GM12865 (cell line): ENCODE results near the gene GLRX2.

Experiments used
- DNase-seq: peaks from one replicate; pipeline ENCODE4 v3.0.0; 2010; ENCODE audit warnings: low read depth
- H3K4me3 ChIP-seq: 2 replicates; pipeline ENCODE4 v1.5.1; 2011; ENCODE audit warnings: mild to moderate bottlenecking, low read depth, low read length, control low read depth
- TF ChIP-seq, protein P1 (sequence below): IDR thresholded peaks from 2 replicates; pipeline ENCODE4 v1.5.1; 2011; ENCODE audit warnings: low read length, control low read depth, low read depth, inconsistent platforms; ENCODE audit not compliant: insufficient read depth; ENCODE audit errors: missing control alignments

Gene GLRX2

GRCh38 chr1:193131266-193131860 is 26.1 kb upstream of the GLRX2 start:
- no peak overlapping the region for H3K4me3 ChIP-seq
- TF ChIP-seq, protein P1, sequence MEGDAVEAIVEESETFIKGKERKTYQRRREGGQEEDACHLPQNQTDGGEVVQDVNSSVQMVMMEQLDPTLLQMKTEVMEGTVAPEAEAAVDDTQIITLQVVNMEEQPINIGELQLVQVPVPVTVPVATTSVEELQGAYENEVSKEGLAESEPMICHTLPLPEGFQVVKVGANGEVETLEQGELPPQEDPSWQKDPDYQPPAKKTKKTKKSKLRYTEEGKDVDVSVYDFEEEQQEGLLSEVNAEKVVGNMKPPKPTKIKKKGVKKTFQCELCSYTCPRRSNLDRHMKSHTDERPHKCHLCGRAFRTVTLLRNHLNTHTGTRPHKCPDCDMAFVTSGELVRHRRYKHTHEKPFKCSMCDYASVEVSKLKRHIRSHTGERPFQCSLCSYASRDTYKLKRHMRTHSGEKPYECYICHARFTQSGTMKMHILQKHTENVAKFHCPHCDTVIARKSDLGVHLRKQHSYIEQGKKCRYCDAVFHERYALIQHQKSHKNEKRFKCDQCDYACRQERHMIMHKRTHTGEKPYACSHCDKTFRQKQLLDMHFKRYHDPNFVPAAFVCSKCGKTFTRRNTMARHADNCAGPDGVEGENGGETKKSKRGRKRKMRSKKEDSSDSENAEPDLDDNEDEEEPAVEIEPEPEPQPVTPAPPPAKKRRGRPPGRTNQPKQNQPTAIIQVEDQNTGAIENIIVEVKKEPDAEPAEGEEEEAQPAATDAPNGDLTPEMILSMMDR: no peak
- DNase-seq: no peak

GRCh38 chr1:193125369-193125768 is 20.2 kb upstream of the GLRX2 start:
- DNase-seq: no peak
- TF ChIP-seq, protein P1: no peak

GRCh38 chr1:193123751-193124150 is 18.5 kb upstream of the GLRX2 start:
- peak overlapping the region; percentile 97 for H3K4me3 ChIP-seq
- no peak for DNase-seq
- TF ChIP-seq, protein P1: no peak

More at GRCh38 chr1:193125369-193125768, 20.2 kb upstream of the GLRX2 start:
- H3K4me3 ChIP-seq: no peak overlapping the region

GRCh38 chr1:193121616-193122593 is 16.7 kb upstream of the GLRX2 start, which contains the start of gene CDC73:
CDC73 (plus strand) TSS chr1:193122031; CDS start chr1:193122201, 170 bp downstream.
- peak within 1 kb of the TSS; percentile 97 for H3K4me3 ChIP-seq
- DNase-seq: peak; percentile 99
- TF ChIP-seq, protein P1: peak; percentile 90

- H3K4me3 ChIP-seq: peak overlapping the region; percentile 97
- TF ChIP-seq, protein P1: no peak
Observed at GRCh38 chr1:193120604-193121166, 15.5 kb upstream of the GLRX2 start.

DNA sequence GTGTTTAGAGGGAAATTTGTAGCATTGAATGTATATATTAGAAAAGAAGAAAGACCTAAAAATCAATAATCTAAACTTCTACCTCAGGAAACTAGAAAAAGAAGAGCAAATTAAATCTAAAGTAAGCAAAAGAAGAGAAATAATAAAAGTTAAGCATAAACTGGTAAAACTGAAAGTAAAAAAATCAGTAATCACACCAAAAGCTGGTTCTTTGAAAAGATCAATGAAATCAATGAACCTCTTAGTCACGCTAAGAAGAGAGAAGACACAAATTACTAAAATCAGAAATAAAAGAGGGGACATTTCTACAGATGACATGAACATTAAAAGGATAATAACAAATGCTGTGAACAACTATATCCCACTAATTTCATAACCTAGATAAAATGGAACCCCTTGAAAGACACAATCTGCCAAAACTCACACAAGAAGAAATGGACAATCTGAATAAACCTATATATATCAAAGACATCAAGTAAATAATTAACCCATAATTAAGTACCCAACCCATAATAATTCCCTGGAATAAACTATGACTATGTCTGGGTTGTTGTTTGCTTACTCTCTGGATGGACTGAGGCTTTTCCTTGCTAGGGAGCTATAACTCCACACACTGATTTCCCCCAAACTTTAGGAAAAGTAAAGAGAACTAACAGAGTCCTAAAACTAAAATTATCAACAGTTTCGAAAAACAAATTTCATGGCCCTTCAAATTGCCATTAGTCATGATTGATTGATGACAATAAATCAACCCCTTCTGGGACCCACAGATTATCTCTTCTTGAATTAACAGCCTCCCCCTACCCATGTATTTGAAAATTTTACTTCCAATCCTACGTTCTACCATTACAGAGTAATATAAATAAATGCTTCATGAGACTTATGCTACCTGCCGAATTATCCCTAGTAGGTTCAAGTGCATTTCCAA is 13.9 kb upstream of the GLRX2 start:
- H3K4me3 ChIP-seq: peak overlapping the region; percentile 24; the same call in 1 of the 2 replicates
- no peak for DNase-seq
- TF ChIP-seq, protein P1: no peak

More at GRCh38 chr1:193120604-193121166, 15.5 kb upstream of the GLRX2 start:
- DNase-seq: no peak
